Neural cell (in vitro differentiated cells): Measurements from ENCODE around the gene HOPX. TPM values are rescaled to one million over a fixed set of nuclear protein-coding genes. Genes with fewer than 3 reads are reported as not detected.

Experiments
- H2AFZ ChIP-seq: fragments of 200-600, 300-800 bp; sonication (generic), shearing (Covaris generic); 2 replicates; pipeline ENCODE4 v1.6.0; 2014; ENCODE audit warnings: low read depth, mild to moderate bottlenecking, antibody characterized with exemption, low read length, moderate library complexity
- H3F3A ChIP-seq: fragments of 200-600 bp; shearing (Covaris generic); 2 replicates; pipeline ENCODE4 v1.6.1; 2016; ENCODE audit warnings: mild to moderate bottlenecking, moderate library complexity, mixed read lengths, antibody characterized with exemption, low read length; ENCODE audit not compliant: insufficient read depth, poor library complexity, severe bottlenecking
- H3K27ac ChIP-seq: fragments of 200-600, 300-800 bp; sonication (generic), shearing (Covaris generic); 2 replicates; pipeline ENCODE4 v1.5.1; 2014; ENCODE audit warnings: mild to moderate bottlenecking, low read length, moderate library complexity
- H3K27me3 ChIP-seq: fragments of 300-800, 200-600 bp; sonication (generic), shearing (Covaris generic); 2 replicates; pipeline ENCODE4 v1.6.0; 2014; ENCODE audit warnings: mild to moderate bottlenecking, low read depth, low read length, moderate library complexity; ENCODE audit not compliant: insufficient read depth
- H3K36me3 ChIP-seq: fragments of 300-800, 200-600 bp; sonication (generic), shearing (Covaris generic); 2 replicates; pipeline ENCODE4 v1.5.1; 2014; ENCODE audit warnings: mild to moderate bottlenecking, antibody characterized with exemption, low read length, moderate library complexity; ENCODE audit not compliant: insufficient read depth
- H3K4me2 ChIP-seq: fragments of 300-800, 200-600 bp; sonication (generic), shearing (Covaris generic); 2 replicates; pipeline ENCODE4 v1.6.0; 2014; ENCODE audit warnings: mild to moderate bottlenecking, low read length
- H3K4me3 ChIP-seq: fragments of 300-800, 200-600 bp; sonication (generic), shearing (Covaris generic); 2 replicates; pipeline ENCODE4 v1.5.1; 2014; ENCODE audit warnings: mild to moderate bottlenecking, low read length, moderate library complexity
- H3K79me2 ChIP-seq: fragments of 200-600 bp; shearing (Covaris generic); replicated peaks from 2 replicates; pipeline ENCODE4 v1.6.0; 2014; ENCODE audit warnings: mild to moderate bottlenecking, low read length, moderate library complexity; ENCODE audit not compliant: insufficient read depth
- H3K9ac ChIP-seq: fragments of 300-800, 200-600 bp; sonication (generic), shearing (Covaris generic); 2 replicates; pipeline ENCODE4 v1.6.1; 2016; ENCODE audit warnings: mild to moderate bottlenecking, low read length, mixed read lengths
- H3K9me2 ChIP-seq: fragments of 200-600 bp; shearing (Covaris generic); 2 replicates; pipeline ENCODE4 v1.6.1; 2016; ENCODE audit warnings: mild to moderate bottlenecking, low read length, mixed read lengths; ENCODE audit not compliant: insufficient read depth
- H3K9me3 ChIP-seq: fragments of 200-600, 300-800 bp; sonication (generic), shearing (Covaris generic); 2 replicates; pipeline ENCODE4 v1.6.1; 2016; ENCODE audit warnings: mild to moderate bottlenecking, mixed run types, low read length, moderate library complexity, mixed read lengths
- H4K20me1 ChIP-seq: fragments of 200-600 bp; shearing (Covaris generic); 2 replicates; pipeline ENCODE4 v1.6.1; 2016; ENCODE audit warnings: mild to moderate bottlenecking, mixed run types; ENCODE audit not compliant: insufficient read depth
- EP300 ChIP-seq: fragments of 450-650 bp; conservative IDR thresholded peaks from 2 replicates; pipeline ENCODE4 v1.6.1; 2014; ENCODE audit warnings: antibody characterized with exemption, mild to moderate bottlenecking, moderate library complexity; ENCODE audit not compliant: poor library complexity, severe bottlenecking
- EZH2 ChIP-seq: fragments of 200-600, 300-800 bp; shearing (Covaris generic), sonication (generic); IDR thresholded peaks from 2 replicates; pipeline ENCODE4 v1.6.1; 2014; ENCODE audit warnings: antibody characterized with exemption, low read length, borderline replicate concordance, mild to moderate bottlenecking; ENCODE audit not compliant: insufficient read depth, poor library complexity, severe bottlenecking
- MXI1 ChIP-seq: fragments of 450-650 bp; conservative IDR thresholded peaks from 2 replicates; pipeline ENCODE4 v1.6.1; 2014; ENCODE audit warnings: antibody characterized with exemption, mild to moderate bottlenecking; ENCODE audit not compliant: poor library complexity, severe bottlenecking
- POLR2AphosphoS5 ChIP-seq: IDR thresholded peaks from 2 replicates; pipeline ENCODE4 v1.6.1; 2012
- RAD21 ChIP-seq: fragments of 450-650 bp; conservative IDR thresholded peaks from 2 replicates; pipeline ENCODE4 v1.6.1; 2014; ENCODE audit warnings: antibody characterized with exemption, mild to moderate bottlenecking, moderate library complexity
- SMC3 ChIP-seq: fragments of 450-650 bp; conservative IDR thresholded peaks from 2 replicates; pipeline ENCODE4 v1.6.1; 2014; ENCODE audit warnings: antibody characterized with exemption, mild to moderate bottlenecking, moderate library complexity; ENCODE audit not compliant: poor library complexity
- TAF1 ChIP-seq: IDR thresholded peaks from 2 replicates; pipeline ENCODE4 v1.6.1; 2012; ENCODE audit warnings: low read depth
- polyA plus RNA-seq: library from polyadenylated mRNA; depleted of rRNA; stranded (reverse); fragments of >200 nt; gene quantifications from 2 replicates; pipeline ENCODE4 v1.2.3, GENCODE V29; 2014
- TF ChIP-seq, protein P1 (sequence below): fragments of 450-650 bp; IDR thresholded peaks from 2 replicates; pipeline ENCODE4 v1.5.1; 2014; ENCODE audit warnings: antibody characterized with exemption, mild to moderate bottlenecking, moderate library complexity; ENCODE audit not compliant: poor library complexity, severe bottlenecking
- TF ChIP-seq, protein P2 (sequence below): IDR thresholded peaks from 2 replicates; pipeline ENCODE4 v1.6.1; 2012; ENCODE audit warnings: borderline replicate concordance

The HOPX gene
- polyA plus RNA-seq, 1 donor from 2014 or later = 2.0 TPM

DNA sequence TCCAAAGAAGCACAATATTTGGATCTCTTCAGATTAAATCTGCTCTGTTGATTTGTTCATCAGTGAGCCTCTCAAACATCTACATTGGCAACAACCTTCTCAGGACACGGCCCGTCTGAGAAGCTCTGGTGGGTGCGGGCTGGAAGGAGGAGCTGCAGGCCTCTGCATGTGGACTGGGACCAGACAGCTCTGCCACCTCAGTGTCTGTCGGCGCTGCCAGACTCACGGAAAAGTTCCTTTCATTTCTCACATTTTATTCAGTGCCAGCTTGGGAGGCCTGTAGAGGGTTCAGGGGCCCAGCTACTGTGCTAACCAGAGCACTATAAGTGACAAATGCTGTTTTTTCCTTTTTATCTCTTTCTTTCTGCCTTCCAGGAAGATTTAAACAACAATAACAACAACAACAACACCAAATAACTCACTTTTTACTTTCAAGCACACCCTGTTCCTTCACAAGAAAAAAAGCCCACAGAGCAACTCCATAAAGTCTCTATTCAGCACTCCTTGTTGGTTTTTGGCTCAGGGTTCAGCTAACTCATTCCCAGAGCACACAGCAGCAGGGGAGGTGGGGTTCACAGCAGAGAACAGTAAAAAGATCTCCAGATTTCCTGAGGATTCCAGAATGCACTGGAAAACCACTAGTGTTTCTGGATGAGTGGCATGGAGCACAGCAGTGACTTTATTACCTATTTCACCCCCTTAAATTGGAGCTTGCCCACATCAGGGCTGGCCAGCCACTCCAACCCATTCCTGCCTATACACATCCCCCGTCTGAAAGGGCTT is 23.2 kb upstream of the HOPX start:
- Histone ChIP-seq H3K9ac (no peak overlapping the region), H3K27ac (no peak overlapping the region), H3K36me3 (no peaks in the 10 kb centered on the region), H3K9me2 (no peaks in the 10 kb centered on the region), H3K4me3 (no peak overlapping the region), H3K4me2 (no peak overlapping the region), H3K79me2 (no peaks in the 10 kb centered on the region), H3F3A (no peaks in the 10 kb centered on the region), H4K20me1 (no peaks in the 10 kb centered on the region), H3K27me3 (no peaks in the 10 kb centered on the region), H3K9me3 (no peaks in the 10 kb centered on the region), H2AFZ (no peak overlapping the region)
- TF ChIP-seq TAF1 (no peak), EZH2 (no peak), MXI1 (no peak), SMC3 (no peak), POLR2AphosphoS5 (no peak), RAD21 (no peak), EP300 (no peak)
- TF ChIP-seq, protein P1, sequence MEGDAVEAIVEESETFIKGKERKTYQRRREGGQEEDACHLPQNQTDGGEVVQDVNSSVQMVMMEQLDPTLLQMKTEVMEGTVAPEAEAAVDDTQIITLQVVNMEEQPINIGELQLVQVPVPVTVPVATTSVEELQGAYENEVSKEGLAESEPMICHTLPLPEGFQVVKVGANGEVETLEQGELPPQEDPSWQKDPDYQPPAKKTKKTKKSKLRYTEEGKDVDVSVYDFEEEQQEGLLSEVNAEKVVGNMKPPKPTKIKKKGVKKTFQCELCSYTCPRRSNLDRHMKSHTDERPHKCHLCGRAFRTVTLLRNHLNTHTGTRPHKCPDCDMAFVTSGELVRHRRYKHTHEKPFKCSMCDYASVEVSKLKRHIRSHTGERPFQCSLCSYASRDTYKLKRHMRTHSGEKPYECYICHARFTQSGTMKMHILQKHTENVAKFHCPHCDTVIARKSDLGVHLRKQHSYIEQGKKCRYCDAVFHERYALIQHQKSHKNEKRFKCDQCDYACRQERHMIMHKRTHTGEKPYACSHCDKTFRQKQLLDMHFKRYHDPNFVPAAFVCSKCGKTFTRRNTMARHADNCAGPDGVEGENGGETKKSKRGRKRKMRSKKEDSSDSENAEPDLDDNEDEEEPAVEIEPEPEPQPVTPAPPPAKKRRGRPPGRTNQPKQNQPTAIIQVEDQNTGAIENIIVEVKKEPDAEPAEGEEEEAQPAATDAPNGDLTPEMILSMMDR = no peak
- TF ChIP-seq, protein P2, sequence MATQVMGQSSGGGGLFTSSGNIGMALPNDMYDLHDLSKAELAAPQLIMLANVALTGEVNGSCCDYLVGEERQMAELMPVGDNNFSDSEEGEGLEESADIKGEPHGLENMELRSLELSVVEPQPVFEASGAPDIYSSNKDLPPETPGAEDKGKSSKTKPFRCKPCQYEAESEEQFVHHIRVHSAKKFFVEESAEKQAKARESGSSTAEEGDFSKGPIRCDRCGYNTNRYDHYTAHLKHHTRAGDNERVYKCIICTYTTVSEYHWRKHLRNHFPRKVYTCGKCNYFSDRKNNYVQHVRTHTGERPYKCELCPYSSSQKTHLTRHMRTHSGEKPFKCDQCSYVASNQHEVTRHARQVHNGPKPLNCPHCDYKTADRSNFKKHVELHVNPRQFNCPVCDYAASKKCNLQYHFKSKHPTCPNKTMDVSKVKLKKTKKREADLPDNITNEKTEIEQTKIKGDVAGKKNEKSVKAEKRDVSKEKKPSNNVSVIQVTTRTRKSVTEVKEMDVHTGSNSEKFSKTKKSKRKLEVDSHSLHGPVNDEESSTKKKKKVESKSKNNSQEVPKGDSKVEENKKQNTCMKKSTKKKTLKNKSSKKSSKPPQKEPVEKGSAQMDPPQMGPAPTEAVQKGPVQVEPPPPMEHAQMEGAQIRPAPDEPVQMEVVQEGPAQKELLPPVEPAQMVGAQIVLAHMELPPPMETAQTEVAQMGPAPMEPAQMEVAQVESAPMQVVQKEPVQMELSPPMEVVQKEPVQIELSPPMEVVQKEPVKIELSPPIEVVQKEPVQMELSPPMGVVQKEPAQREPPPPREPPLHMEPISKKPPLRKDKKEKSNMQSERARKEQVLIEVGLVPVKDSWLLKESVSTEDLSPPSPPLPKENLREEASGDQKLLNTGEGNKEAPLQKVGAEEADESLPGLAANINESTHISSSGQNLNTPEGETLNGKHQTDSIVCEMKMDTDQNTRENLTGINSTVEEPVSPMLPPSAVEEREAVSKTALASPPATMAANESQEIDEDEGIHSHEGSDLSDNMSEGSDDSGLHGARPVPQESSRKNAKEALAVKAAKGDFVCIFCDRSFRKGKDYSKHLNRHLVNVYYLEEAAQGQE = no peak

DNA sequence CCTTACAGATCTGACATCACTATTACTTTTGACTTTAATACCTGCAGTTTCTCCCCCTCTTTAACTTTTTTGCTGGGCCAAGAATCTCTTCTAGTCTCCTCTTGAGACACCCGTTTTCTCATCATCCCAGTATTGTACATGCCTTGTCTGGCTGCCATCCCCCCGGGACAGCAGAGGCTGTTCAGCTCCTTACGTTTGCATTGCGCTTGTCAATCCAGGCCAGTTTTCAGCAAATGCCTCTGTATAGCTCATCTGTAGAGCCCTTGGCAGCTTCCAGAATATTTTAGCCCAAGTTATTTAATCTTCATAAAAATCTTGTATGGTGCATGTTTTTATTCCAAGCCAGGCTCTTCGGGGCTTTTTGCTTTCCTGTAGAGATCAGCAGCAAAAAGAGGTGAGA is 22.3 kb upstream of the HOPX start:
- TF ChIP-seq EP300 (no peak), SMC3 (no peak), RAD21 (no peak), TAF1 (no peak), MXI1 (no peak), EZH2 (no peak), POLR2AphosphoS5 (no peak)
- TF ChIP-seq, protein P2 = no peak
- TF ChIP-seq, protein P1 = no peak
- H2AFZ ChIP-seq = no peak overlapping the region

More for the DNA sequence above, 22.3 kb upstream of the HOPX start:
- H3K79me2 ChIP-seq = no peaks in the 10 kb centered on the region
- H4K20me1 ChIP-seq = no peaks in the 10 kb centered on the region
- H3K27ac ChIP-seq = no peak overlapping the region
- no peaks in the 10 kb centered on the region for H3K27me3 ChIP-seq
- no peaks in the 10 kb centered on the region for H3K36me3 ChIP-seq
- no peaks in the 10 kb centered on the region for H3K9me3 ChIP-seq
- H3K4me2 ChIP-seq = no peak overlapping the region
- H3K4me3 ChIP-seq = no peak overlapping the region
- no peaks in the 10 kb centered on the region for H3K9me2 ChIP-seq
- no peak overlapping the region for H3K9ac ChIP-seq
- H3F3A ChIP-seq = no peaks in the 10 kb centered on the region
